ENCODE results near the gene ELAVL3. TPM values are rescaled to one million over a fixed set of nuclear protein-coding genes. Genes with fewer than 3 reads are reported as not detected.

ELAVL3 gene
- total and polyA plus RNA-seq, 2 of the 8 experiments (the other 6 are each of a cell fraction or from before 2014, with no cell fraction given) = 0.80 to 1.0 TPM

GRCh38 chr19:11481534-11482383, 913 bp upstream of the ELAVL3 start (continued):
- TF ChIP-seq KDM1A (IDR thresholded peaks at IDR 0.05; ENCODE audit: borderline replicate concordance, low read length) = no peak
- no peak for TF ChIP-seq BCL11A (IDR thresholded peaks at IDR 0.05; ENCODE audit: low read depth in 2 of 2, low read length in 2 of 2)
